Muscle of leg (tissue), 11 donors: ENCODE results near the gene SOX13. TPM values are rescaled to one million over a fixed set of nuclear protein-coding genes. Genes with fewer than 3 reads are reported as not detected.

Source experiments
- DNase-seq: peaks from one replicate; pipeline ENCODE4 v3.0.0; 2013
- H3K27ac ChIP-seq: one replicate; pipeline ENCODE4 v1.5.1; 2013; ENCODE audit warnings: mild to moderate bottlenecking, low read length, control low read depth
- H3K27me3 ChIP-seq: one replicate; pipeline ENCODE4 v1.6.1; 2013; ENCODE audit warnings: low read length; ENCODE audit not compliant: control insufficient read depth, insufficient read depth
- H3K36me3 ChIP-seq: one replicate; pipeline ENCODE4 v1.6.1; 2013; ENCODE audit warnings: low read length; ENCODE audit not compliant: control insufficient read depth, insufficient read depth
- H3K4me1 ChIP-seq: one replicate; pipeline ENCODE4 v1.6.1; 2013; ENCODE audit warnings: low read length; ENCODE audit not compliant: control insufficient read depth, insufficient read depth
- H3K4me3 ChIP-seq: one replicate; pipeline ENCODE4 v1.5.1; 2013; ENCODE audit warnings: low read length, control low read depth
- H3K9me3 ChIP-seq: replicated peaks from 2 replicates; pipeline ENCODE4 v1.6.1; 2013; ENCODE audit warnings: low read depth, low read length; ENCODE audit not compliant: control insufficient read depth
- WGBS: methylation state at CpG from one replicate; pipeline ENCODE4 v1.1.5; 2013; ENCODE audit warnings: missing lambda C conversion rate; ENCODE audit not compliant: insufficient coverage; 5-methylcytosine and 5-hydroxymethylcytosine counted together
- polyA plus RNA-seq, 8 donors: library from polyadenylated mRNA; unstranded; fragments of 120-200 nt; gene quantifications; one replicate each; pipeline versions ENCODE4 v1.2.1 to v1.2.3, GENCODE V29; 2013; ENCODE audit warnings: inconsistent platforms in 1 of 8, low replicate concordance in 1 of 8; ENCODE audit not compliant: insufficient read length in 8 of 8, insufficient read depth in 1 of 8
- total RNA-seq: library from RNA; stranded (reverse); fragments of 120-200 nt; gene quantifications from one replicate; pipeline ENCODE4 v1.2.4, GENCODE V29; 2013

Gene SOX13
- total and polyA plus RNA-seq, 9 donors, result 11.0 to 29.3 (median 18.8) TPM

DNA sequence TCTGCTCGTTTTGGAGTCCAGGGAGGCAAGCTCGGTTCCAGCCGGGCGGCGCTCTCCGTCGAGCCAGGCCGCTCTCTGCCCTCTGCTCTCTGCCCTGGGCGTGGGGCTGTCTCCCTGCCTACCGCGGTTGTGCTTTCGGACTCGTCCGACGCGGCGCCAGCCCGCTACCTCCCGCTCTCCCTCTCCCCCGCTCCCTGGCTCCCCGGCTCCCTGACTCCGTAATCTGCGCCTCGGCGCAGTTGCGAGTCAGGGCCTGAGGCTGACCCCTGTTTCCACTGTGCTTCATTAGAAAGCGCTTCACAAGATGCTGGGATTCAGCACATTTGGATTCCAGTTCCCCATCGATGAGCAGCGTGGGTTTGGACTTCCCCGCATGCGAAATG lies 2.2 kb downstream of the SOX13 start:
- Histone ChIP-seq H3K4me1 (peaks cover 48% of the 10 kb centered on the region), H3K36me3 (no peaks in the 10 kb centered on the region), H3K27me3 (peaks cover 19% of the 10 kb centered on the region), H3K27ac (peak overlapping the region; percentile 70), H3K4me3 (peak overlapping the region; percentile 79), H3K9me3 (no peaks in the 10 kb centered on the region)
- WGBS, result 8% methylated on average over 24 of the region's 31 CpGs
- DNase-seq, result no peak

DNA sequence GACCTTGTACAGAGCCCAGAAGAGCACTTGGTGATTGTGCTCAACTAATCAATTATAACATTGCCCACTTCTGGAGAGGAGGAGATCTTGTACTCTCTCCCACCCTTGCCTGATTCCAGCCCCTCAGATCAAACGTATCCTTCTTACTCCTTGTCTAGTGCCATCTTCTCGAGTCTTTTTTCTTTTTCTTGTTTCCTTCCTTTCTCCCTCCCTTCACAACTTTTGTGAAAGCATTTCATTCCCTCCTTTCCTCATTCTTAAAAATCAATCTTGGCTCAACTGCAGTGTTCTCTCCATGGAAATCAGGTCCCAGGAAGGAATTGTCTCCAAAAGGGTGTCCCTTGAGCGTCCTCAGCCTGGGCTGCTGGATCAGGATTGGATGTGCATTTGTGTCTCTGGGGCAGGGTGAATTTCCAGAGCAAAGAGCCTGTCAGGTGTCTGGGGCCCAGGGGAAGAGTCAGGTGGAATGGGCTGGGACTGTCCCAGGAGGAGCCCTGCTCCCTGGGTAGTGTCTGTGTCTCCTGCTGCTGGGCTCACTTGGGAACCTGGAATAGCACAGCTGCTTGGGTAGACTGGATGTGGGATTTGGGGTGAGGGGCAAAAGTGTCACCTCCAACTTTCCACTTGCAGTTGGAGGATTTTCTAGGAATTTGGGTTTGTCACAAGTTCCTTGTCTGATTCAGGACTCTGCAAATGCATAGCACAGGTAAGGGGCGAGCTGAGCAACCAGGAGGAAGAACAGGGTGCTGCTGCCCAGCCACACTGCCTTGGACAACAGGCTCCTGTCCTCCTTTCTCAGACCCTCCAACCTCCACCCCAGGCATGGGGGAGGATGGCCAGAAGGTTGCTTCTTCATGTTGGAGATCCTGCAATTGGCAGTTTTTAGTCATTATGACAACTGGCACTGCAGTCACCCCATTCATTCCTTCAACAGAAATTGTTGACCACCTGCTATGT lies 3.3 kb downstream of the SOX13 start:
- H3K36me3 ChIP-seq, result no peaks in the 10 kb centered on the region
- WGBS, result 60% methylated on average over 3 of the region's 4 CpGs
- H3K4me1 ChIP-seq, result peaks cover 55% of the 10 kb centered on the region
- DNase-seq, result no peak
- no peak overlapping the region for H3K27ac ChIP-seq
- H3K4me3 ChIP-seq, result no peak overlapping the region
- no peaks in the 10 kb centered on the region for H3K9me3 ChIP-seq
- H3K27me3 ChIP-seq, result peaks cover 19% of the 10 kb centered on the region

DNA sequence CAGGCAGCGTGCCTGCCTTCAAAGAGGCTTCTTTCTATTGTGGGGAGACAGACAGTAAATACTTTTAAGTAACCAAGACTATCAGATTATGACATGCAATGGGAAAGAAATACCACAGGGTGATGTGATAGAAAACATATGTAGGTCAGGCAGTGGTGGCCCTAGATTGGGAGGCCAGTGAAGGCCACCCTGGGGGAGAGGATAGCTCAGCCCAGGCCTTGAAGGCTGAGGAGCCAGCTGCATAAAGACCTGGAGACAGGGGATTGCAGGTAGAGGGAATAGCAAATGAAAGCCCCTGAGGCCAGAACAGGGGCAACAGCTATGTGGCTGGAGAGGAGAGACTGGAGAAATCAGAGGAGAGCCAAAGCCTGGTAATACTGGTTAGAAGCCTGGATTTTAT lies 4.0 kb downstream of the SOX13 start:
- no CpG with 5 or more reads among the region's 1 CpG for WGBS
- Histone ChIP-seq H3K36me3 (no peaks in the 10 kb centered on the region), H3K4me1 (peaks cover 62% of the 10 kb centered on the region), H3K27ac (no peak overlapping the region), H3K4me3 (no peak overlapping the region), H3K9me3 (no peaks in the 10 kb centered on the region), H3K27me3 (peaks cover 16% of the 10 kb centered on the region)
- no peak for DNase-seq

DNA sequence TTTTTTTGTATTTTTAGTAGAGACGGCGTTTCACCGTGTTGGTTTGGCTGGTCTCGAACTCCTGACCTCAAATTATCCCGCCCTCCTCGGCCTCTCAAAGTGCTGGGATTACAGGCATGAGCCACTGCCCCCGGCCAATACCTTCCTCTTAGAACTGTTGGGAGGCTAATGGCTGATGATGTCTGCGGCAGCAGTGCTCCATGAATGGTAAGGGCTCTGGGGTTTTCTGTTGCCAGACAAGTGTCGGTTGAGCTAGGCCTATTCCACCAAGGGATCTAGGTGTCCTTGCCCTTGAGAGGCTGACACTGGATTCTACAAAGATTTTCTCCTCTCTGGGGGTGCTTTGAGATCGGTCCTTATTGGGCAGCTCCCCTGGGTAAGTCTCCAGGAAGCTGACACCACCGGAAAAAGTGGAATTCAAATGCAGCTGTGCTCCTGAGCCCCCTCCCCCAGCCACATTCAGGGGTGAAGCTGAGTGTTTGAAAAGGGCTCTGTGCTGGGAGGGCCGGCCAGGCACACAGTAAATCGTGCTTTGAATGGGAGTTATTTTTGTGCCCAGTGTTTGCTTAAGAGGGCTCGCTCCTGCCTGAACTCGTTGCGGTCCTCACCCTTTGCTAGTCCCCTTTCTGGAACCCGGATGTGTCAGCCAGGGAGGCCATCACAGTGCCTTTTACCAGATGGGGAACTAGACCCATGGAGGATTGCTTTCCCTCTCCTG lies 5.2 kb downstream of the SOX13 start:
- WGBS, result 44% methylated on average over 5 of the region's 17 CpGs
- H3K27ac ChIP-seq, result peak overlapping the region; percentile 47
- DNase-seq, result no peak
- no peaks in the 10 kb centered on the region for H3K36me3 ChIP-seq
- H3K9me3 ChIP-seq, result no peaks in the 10 kb centered on the region
- H3K27me3 ChIP-seq, result peaks cover 16% of the 10 kb centered on the region
- H3K4me3 ChIP-seq, result no peak overlapping the region
- peaks cover 71% of the 10 kb centered on the region for H3K4me1 ChIP-seq

DNA sequence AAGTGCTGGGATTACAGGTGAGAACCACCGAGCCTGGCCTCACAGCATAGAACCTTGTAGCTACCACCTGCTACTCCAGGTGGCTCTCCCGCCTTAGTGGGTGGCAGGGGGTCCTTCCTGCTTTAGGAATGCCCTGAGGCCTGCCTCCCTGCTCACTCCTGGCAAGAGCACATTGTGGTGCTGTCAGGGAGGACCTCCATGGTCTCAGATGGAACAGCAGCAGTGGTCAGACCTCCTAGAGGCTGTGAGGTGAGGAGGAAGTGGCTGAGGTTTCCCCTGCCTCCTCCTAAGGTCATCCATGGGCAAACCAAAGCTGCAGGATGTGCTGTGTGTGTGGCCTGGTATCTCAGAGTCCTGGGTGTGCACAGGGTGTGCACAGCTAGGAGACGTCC lies 6.7 kb downstream of the SOX13 start:
- Histone ChIP-seq H3K4me3 (no peak overlapping the region), H3K27me3 (peaks cover 8% of the 10 kb centered on the region), H3K9me3 (no peaks in the 10 kb centered on the region), H3K27ac (no peak overlapping the region), H3K4me1 (peaks cover 82% of the 10 kb centered on the region), H3K36me3 (no peaks in the 10 kb centered on the region)
- 58% methylated on average over 2 of the region's 3 CpGs for WGBS
- DNase-seq, result no peak

DNA sequence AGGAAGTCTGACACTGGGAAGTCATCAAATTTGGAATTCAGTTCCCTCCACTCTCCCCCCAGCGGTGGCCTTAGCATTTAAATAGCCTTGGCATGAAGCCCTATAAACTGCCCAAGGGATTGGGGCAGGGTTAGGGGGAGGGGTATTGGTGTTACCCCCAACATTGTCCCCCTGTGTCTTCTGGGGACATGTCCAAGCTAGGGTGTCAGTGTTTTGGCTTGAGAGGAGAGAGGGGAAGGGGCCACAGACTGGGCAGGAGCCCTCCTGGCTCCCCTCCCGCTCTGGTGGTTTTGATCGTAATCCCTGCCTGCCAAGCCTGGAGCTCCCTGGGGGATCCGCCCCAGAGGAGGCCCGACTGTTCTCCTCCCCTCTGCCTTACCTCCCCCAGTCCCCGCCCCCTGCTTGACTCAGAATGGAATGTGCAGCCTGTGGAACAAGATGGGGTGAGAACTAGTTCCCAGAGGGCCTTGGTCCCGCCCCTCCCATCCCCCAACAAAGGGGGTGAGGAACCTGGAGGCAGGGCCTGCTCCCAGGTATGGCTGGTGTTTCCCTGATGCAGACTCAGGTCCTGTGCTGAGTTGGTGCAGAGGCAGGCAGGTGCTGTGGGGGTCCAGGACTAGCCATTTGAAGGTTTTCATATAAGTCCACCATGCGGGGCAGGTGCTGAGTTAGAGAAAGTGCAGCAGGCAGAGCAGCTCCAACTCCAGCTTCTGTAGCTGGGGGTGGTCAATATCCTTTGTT lies 7.4 kb downstream of the SOX13 start:
- Histone ChIP-seq H3K4me1 (peaks cover 80% of the 10 kb centered on the region), H3K36me3 (no peaks in the 10 kb centered on the region), H3K4me3 (no peak overlapping the region), H3K27me3 (peaks cover 2% of the 10 kb centered on the region), H3K9me3 (no peaks in the 10 kb centered on the region), H3K27ac (no peak overlapping the region)
- DNase-seq, result no peak
- WGBS, result 89% methylated on average over 1 of the region's 8 CpGs

DNA sequence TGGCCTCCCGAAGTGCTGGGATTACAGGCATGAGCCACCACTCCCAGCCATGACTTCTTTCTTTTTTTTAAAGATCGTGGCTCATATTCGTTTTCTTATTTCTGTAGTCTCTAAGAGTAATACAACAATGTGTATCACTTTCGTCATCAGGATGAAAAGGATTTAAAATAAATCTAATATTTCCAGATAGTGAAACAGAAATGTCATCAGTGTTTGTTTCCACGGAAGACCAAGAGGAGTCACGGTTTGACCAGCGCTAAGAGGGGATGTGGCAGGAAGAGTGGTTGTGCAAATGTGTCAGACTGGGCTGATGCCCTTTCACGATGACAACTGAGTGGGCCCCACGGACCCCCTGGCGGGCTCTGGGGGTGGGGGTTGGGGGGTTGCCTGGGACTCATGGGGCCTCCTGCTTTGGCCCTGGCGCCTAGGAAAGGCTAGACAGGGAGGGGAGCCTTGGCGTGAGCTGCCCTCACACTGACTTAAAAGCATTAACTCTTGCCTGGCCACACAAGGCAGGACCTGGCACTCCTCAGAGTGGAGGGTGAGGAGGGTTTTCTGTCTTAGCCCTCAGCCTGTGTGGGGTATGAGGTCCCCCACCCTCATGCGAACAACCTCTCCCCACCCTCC lies 8.4 kb downstream of the SOX13 start:
- no peaks in the 10 kb centered on the region for H3K9me3 ChIP-seq
- DNase-seq, result no peak
- H3K4me3 ChIP-seq, result no peak overlapping the region
- no peaks in the 10 kb centered on the region for H3K27me3 ChIP-seq
- 13% methylated on average over 6 of the region's 13 CpGs for WGBS
- no peak overlapping the region for H3K27ac ChIP-seq
- no peaks in the 10 kb centered on the region for H3K36me3 ChIP-seq
- peaks cover 75% of the 10 kb centered on the region for H3K4me1 ChIP-seq

DNA sequence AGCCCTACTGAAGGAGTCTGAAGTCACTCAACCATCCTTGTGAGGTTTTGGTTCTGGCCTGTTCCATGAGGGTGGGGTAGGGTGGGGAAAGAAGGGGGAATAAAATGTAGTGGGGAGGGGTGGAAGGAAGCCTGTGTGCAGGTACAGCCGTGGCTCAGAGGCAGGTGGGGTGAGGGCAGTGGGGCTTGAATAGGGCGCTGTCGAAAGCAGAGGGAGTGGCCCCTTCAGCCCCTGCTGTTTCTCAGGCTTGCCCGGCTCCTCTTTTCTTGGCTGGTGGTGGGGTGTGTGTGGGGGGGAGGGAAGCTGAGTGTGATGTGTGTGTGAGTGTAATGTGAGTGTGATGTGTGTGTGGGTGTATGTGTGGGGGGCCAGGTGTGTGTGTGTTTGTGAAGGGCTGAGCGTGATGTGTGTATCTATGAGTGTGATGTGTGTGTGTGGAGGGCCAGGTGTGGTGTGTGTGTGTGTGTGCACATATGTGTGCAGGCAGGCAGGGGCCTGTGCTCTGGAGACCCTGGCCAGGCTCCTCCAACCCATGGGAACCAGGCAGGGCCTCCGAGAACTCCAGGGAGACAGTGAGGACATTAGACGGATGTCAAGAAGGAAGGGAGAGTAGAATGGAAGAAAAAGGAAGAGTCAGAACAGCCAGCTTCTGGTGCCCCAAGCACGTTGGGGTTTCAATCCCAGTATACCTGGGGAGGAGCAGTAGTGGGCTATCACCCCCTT lies 9.0 kb downstream of the SOX13 start:
- H3K4me1 ChIP-seq, result peaks cover 70% of the 10 kb centered on the region
- 68% methylated on average over 7 of the region's 8 CpGs for WGBS
- H3K9me3 ChIP-seq, result no peaks in the 10 kb centered on the region
- H3K27ac ChIP-seq, result no peak overlapping the region
- no peak overlapping the region for H3K4me3 ChIP-seq
- no peaks in the 10 kb centered on the region for H3K27me3 ChIP-seq
- DNase-seq, result no peak
- H3K36me3 ChIP-seq, result no peaks in the 10 kb centered on the region

DNA sequence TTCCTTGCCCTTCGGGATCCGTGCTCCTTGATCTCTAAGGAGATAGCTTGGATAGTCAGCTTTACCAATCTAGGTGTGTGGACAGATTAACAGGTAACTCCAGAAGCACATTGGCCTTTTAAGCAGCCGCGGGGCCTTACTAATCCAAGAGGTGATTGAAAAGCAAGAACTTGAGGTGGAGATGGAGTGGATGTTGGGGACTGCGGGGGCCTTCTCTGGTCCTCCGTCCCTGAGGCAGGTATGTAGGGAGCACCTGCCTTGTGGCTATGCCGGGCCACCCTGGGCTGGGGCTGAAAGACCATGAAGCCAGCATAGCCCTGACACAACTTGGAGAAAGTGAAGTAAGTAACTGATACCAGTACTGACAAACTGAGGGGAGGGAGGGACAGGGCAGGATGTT lies 10.6 kb downstream of the SOX13 start:
- Histone ChIP-seq H3K9me3 (no peaks in the 10 kb centered on the region), H3K27me3 (no peaks in the 10 kb centered on the region), H3K27ac (peak overlapping the region; percentile 87), H3K4me1 (peaks cover 74% of the 10 kb centered on the region), H3K4me3 (no peak overlapping the region), H3K36me3 (no peaks in the 10 kb centered on the region)
- DNase-seq, result no peak
- WGBS, result 96% methylated on average over 5 of the region's 7 CpGs
